Fibroblast of the conjunctiva (primary cell): ENCODE results near the gene KCNJ13.
"Not testable (repeated sequence)": the region's sequence is repeated elsewhere in the genome, so short reads cannot be mapped to it uniquely, and the experiment has no call there.

Source experiments
- DNase-seq: peaks from one replicate; pipeline ENCODE4 v3.0.0-alpha.2; 2010; ENCODE audit warnings: low read depth

Gene KCNJ13

GRCh38 chr2:232767866-232768265 lies 8.5 kb downstream of the KCNJ13 start:
- DNase-seq, result no peak

- DNase-seq, result peak; percentile 13
Observed at GRCh38 chr2:232761301-232761907, 15.0 kb downstream of the KCNJ13 start.

- DNase-seq, result no peak
Observed at GRCh38 chr2:232757905-232758304, 18.5 kb downstream of the KCNJ13 start.

GRCh38 chr2:232750135-232750671 lies 26.2 kb downstream of the KCNJ13 start:
- DNase-seq, result no peak

GRCh38 chr2:232749331-232749730 lies 27.0 kb downstream of the KCNJ13 start:
- DNase-seq, result no peak

- no peak for DNase-seq
Observed at GRCh38 chr2:232748038-232748437, 28.3 kb downstream of the KCNJ13 start.

GRCh38 chr2:232744963-232745362 lies 31.4 kb downstream of the KCNJ13 start:
- DNase-seq, result no peak

GRCh38 chr2:232741972-232742371 lies 34.4 kb downstream of the KCNJ13 start:
- DNase-seq, result no peak

GRCh38 chr2:232741294-232741693 lies 35.1 kb downstream of the KCNJ13 start:
- no peak for DNase-seq

- DNase-seq, result peak; percentile 23
Observed at GRCh38 chr2:232731470-232731869, 44.9 kb downstream of the KCNJ13 start.

GRCh38 chr2:232728785-232729184 lies 47.6 kb downstream of the KCNJ13 start:
- DNase-seq, result no peak

GRCh38 chr2:232723027-232723426 lies 53.3 kb downstream of the KCNJ13 start:
- no peak for DNase-seq

GRCh38 chr2:232721882-232722281 lies 54.5 kb downstream of the KCNJ13 start:
- DNase-seq, result no peak

GRCh38 chr2:232721261-232721660 lies 55.1 kb downstream of the KCNJ13 start:
- DNase-seq, result no peak

GRCh38 chr2:232720056-232720455 lies 56.3 kb downstream of the KCNJ13 start:
- not testable (repeated sequence) for DNase-seq
